H1 (cell line): Measurements from ENCODE around the gene DTNB. TPM values are rescaled to one million over a fixed set of nuclear protein-coding genes. Genes with fewer than 3 reads are reported as not detected.

ENCODE experiments used
- CTCF ChIA-PET: fragments of 300-600 bp; sonication (Branson Sonifier 250); formaldehyde crosslinking; loops from one replicate; lab custom pipeline; 2021; ENCODE audit not compliant: partially characterized antibody; lab: Charles Lee
- POLR2A ChIA-PET: fragments of 300-600 bp; sonication (Branson Sonifier 250); formaldehyde crosslinking; loops from one replicate; lab custom pipeline; 2021; ENCODE audit warnings: inconsistent platforms; ENCODE audit not compliant: partially characterized antibody; lab: Charles Lee
- DNase-seq, 2 experiments: peaks; one replicate each; pipeline versions ENCODE4 v3.0.0 to v3.0.0-alpha.2; 2010 to 2022; ENCODE audit warnings: low spot score in 2 of 2, low read depth in 1 of 2, mixed read lengths in 1 of 2
- FAIRE-seq: peaks from 2 replicates; lab custom pipeline; 2011; peaks lifted over from hg19 to GRCh38; lab: Jason Lieb, UNC
- H2AFZ ChIP-seq: 2 replicates; pipeline ENCODE4 v1.8.1; 2012; ENCODE audit warnings: low read length, inconsistent platforms
- H2AK5ac ChIP-seq: 2 replicates; pipeline ENCODE4 v1.6.1; 2013; ENCODE audit warnings: low read depth, low read length
- H2BK120ac ChIP-seq: replicated peaks from 2 replicates; pipeline ENCODE3; 2013; ENCODE audit warnings: low read depth, low read length, inconsistent platforms
- H2BK12ac ChIP-seq: 2 replicates; pipeline ENCODE4 v1.6.1; 2013; ENCODE audit warnings: low read depth, low read length
- H2BK15ac ChIP-seq: 2 replicates; pipeline ENCODE4 v1.6.1; 2013; ENCODE audit warnings: low read length
- H2BK20ac ChIP-seq: 2 replicates; pipeline ENCODE4 v1.6.1; 2013; ENCODE audit warnings: low read length
- H2BK5ac ChIP-seq: 2 replicates; pipeline ENCODE4 v1.6.1; 2013; ENCODE audit warnings: low read depth, low read length
- H3K14ac ChIP-seq: 2 replicates; pipeline ENCODE4 v1.6.1; 2013; ENCODE audit warnings: inconsistent platforms; ENCODE audit not compliant: insufficient read length
- H3K18ac ChIP-seq: 2 replicates; pipeline ENCODE4 v1.6.1; 2013; ENCODE audit warnings: low read length; ENCODE audit errors: extremely low read depth
- H3K23ac ChIP-seq: 2 replicates; pipeline ENCODE4 v1.6.1; 2013; ENCODE audit warnings: inconsistent platforms; ENCODE audit not compliant: insufficient read length
- H3K23me2 ChIP-seq: 2 replicates; pipeline ENCODE4 v1.6.1; 2013; ENCODE audit warnings: low read depth, low read length
- H3K27ac ChIP-seq: 2 replicates; pipeline ENCODE4 v1.6.1; 2011; ENCODE audit warnings: low read depth, low read length, inconsistent platforms
- H3K27me3 ChIP-seq, 4 experiments: replicated peaks in 1 of 4; 1 replicate in 1 of 4; 2 replicates in 3 of 4; pipeline versions ENCODE4 v1.6.1 to v1.8.1; 2011 to 2013; ENCODE audit warnings: low read length in 3 of 4, mild to moderate bottlenecking in 3 of 4, inconsistent platforms in 2 of 4, mixed read lengths in 2 of 4, moderate library complexity in 1 of 4; ENCODE audit not compliant: control insufficient read depth in 3 of 4, insufficient read depth in 3 of 4; ENCODE audit errors: extremely low read depth in 1 of 4
- H3K36me3 ChIP-seq, 4 experiments: 2 replicates each; pipeline versions ENCODE4 v1.6.1 to v1.8.1; 2011 to 2013; ENCODE audit warnings: mild to moderate bottlenecking in 4 of 4, low read length in 3 of 4, moderate library complexity in 2 of 4, control low read depth in 1 of 4, inconsistent platforms in 1 of 4; ENCODE audit not compliant: insufficient read depth in 4 of 4, control insufficient read depth in 2 of 4
- H3K4ac ChIP-seq: replicated peaks from 2 replicates; pipeline ENCODE3; 2013; ENCODE audit warnings: low read length, low read depth, mixed read lengths, inconsistent platforms; ENCODE audit not compliant: insufficient read length
- H3K4me1 ChIP-seq, 4 experiments: replicated peaks in 1 of 4; 1 replicate in 1 of 4; 2 replicates in 3 of 4; pipeline versions ENCODE4 v1.6.1 to v1.8.1; 2011 to 2013; ENCODE audit warnings: low read length in 3 of 4, inconsistent platforms in 2 of 4, mixed read lengths in 1 of 4; ENCODE audit not compliant: insufficient read depth in 4 of 4, control insufficient read depth in 3 of 4
- H3K4me2 ChIP-seq, 2 experiments: 2 replicates each; pipeline versions ENCODE4 v1.6.1 to v1.8.1; 2011 to 2013; ENCODE audit warnings: low read depth in 2 of 2, low read length in 2 of 2, control low read depth in 1 of 2, inconsistent platforms in 1 of 2, mild to moderate bottlenecking in 1 of 2; ENCODE audit not compliant: insufficient read depth in 1 of 2
- H3K4me3 ChIP-seq, 4 experiments: fragments of 200-600, 300-600 bp in 1 of 4; sonication (generic), shearing (Covaris generic), sonication (Bioruptor Twin) in 1 of 4; 2 replicates each; pipeline versions ENCODE4 v1.5.1 to v1.8.1; 2011 to 2016; ENCODE audit warnings: low read length in 4 of 4, low read depth in 3 of 4, control low read depth in 2 of 4, inconsistent platforms in 2 of 4, mild to moderate bottlenecking in 2 of 4, mixed read lengths in 1 of 4, moderate library complexity in 1 of 4; ENCODE audit not compliant: insufficient read depth in 2 of 4; ENCODE audit errors: extremely low read depth in 1 of 4
- H3K56ac ChIP-seq: replicated peaks from 2 replicates; pipeline ENCODE3; 2013; ENCODE audit warnings: low read depth, mild to moderate bottlenecking, mixed read lengths, low read length, inconsistent platforms; ENCODE audit not compliant: insufficient read length
- H3K79me1 ChIP-seq: 2 replicates; pipeline ENCODE4 v1.6.1; 2013; ENCODE audit warnings: low read depth, low read length, control low read depth
- H3K79me2 ChIP-seq, 2 experiments: 2 replicates each; pipeline versions ENCODE4 v1.6.1 to v1.8.1; 2012 to 2013; ENCODE audit warnings: low read length in 2 of 2, mild to moderate bottlenecking in 2 of 2, inconsistent platforms in 1 of 2; ENCODE audit not compliant: insufficient read depth in 2 of 2, control insufficient read depth in 1 of 2
- H3K9ac ChIP-seq, 4 experiments: replicated peaks in 1 of 4; 1 replicate in 1 of 4; 2 replicates in 3 of 4; pipeline versions ENCODE4 v1.6.1 to v1.8.1; 2011 to 2013; ENCODE audit warnings: low read depth in 3 of 4, low read length in 3 of 4, control low read depth in 2 of 4, mild to moderate bottlenecking in 2 of 4, moderate library complexity in 2 of 4, inconsistent platforms in 1 of 4; ENCODE audit errors: extremely low read depth in 1 of 4
- H3K9me3 ChIP-seq, 2 experiments: 2 replicates each; pipeline versions ENCODE4 v1.6.1 to v1.8.1; 2012 to 2013; ENCODE audit warnings: mild to moderate bottlenecking in 2 of 2, moderate library complexity in 2 of 2, control low read depth in 1 of 2, inconsistent platforms in 1 of 2, low read depth in 1 of 2, low read length in 1 of 2, mixed read lengths in 1 of 2; ENCODE audit not compliant: insufficient read depth in 2 of 2
- H4K20me1 ChIP-seq, 2 experiments: replicated peaks in 1 of 2; 2 replicates each; pipeline versions ENCODE3 to v1.8.1; 2011 to 2013; ENCODE audit warnings: inconsistent platforms in 2 of 2, low read length in 2 of 2, mild to moderate bottlenecking in 1 of 2; ENCODE audit not compliant: insufficient read depth in 2 of 2, control insufficient read depth in 1 of 2
- H4K5ac ChIP-seq: 2 replicates; pipeline ENCODE4 v1.6.1; 2013; ENCODE audit warnings: low read length, low read depth, mixed read lengths, inconsistent platforms; ENCODE audit not compliant: insufficient read length
- H4K8ac ChIP-seq: 2 replicates; pipeline ENCODE4 v1.8.0; 2013; ENCODE audit warnings: mild to moderate bottlenecking, moderate library complexity, low read length, inconsistent platforms; ENCODE audit not compliant: insufficient read depth; ENCODE audit errors: extremely low read depth
- H4K91ac ChIP-seq: replicated peaks from 2 replicates; pipeline ENCODE3; 2013; ENCODE audit warnings: low read length, mixed read lengths, inconsistent platforms; ENCODE audit not compliant: insufficient read length
- BCL11A ChIP-seq, 2 experiments: IDR thresholded peaks; one replicate each; pipeline ENCODE4 v1.6.1; 2011; ENCODE audit warnings: low read depth in 2 of 2, low read length in 2 of 2, mild to moderate bottlenecking in 2 of 2
- CREB1 ChIP-seq: IDR thresholded peaks from 2 replicates; pipeline ENCODE4 v1.6.1; 2012; ENCODE audit warnings: inconsistent platforms
- EZH2 ChIP-seq: fragments of 200-600 bp; sonication (generic); IDR thresholded peaks from 2 replicates; pipeline ENCODE4 v1.7.1; 2012; ENCODE audit warnings: low read depth, mild to moderate bottlenecking, moderate library complexity, low read length, inconsistent platforms; ENCODE audit not compliant: severe bottlenecking
- KDM4A ChIP-seq: IDR thresholded peaks from one replicate; pipeline ENCODE4 v1.7.1; 2012; ENCODE audit warnings: low read depth, mild to moderate bottlenecking, moderate library complexity, low read length, inconsistent platforms; ENCODE audit not compliant: severe bottlenecking
- WGBS, 2 experiments: shearing (Covaris generic) in 1 of 2; methylation state at CpG; one replicate each; pipeline versions ENCODE4 v1.1.6 to v1.1.7; 2013 to 2015; ENCODE audit warnings: low lambda C conversion rate in 2 of 2, mixed read lengths in 2 of 2, inconsistent platforms in 1 of 2, low coverage in 1 of 2, missing lambda C conversion rate in 1 of 2; ENCODE audit not compliant: insufficient replicate concordance in 2 of 2, insufficient coverage in 1 of 2, insufficient read length in 1 of 2; ENCODE audit errors: extremely low coverage in 1 of 2, missing lambda C conversion rate in 1 of 2; 5-methylcytosine and 5-hydroxymethylcytosine counted together
- long read RNA-seq, 2 experiments: library from RNA in 1 of 2; library from capped mRNA in 1 of 2; stranded (forward); transcript quantifications; one replicate each; pipeline ENCODE4 v2.0.0, GENCODE V29; 2021; ENCODE audit warnings: inconsistent platforms in 1 of 2
- polyA minus RNA-seq, 3 experiments: library from RNA; depleted of rRNA, polyadenylated mRNA; stranded (reverse); fragments of >200 nt; gene quantifications; 1 replicate in 2 of 3; 2 replicates in 1 of 3; pipeline ENCODE4 v1.2.3, GENCODE V29; 2011
- polyA plus RNA-seq, 7 experiments: library from polyadenylated mRNA; depleted of rRNA in 3 of 7; stranded (reverse) in 5 of 7; unstranded in 2 of 7; fragments of >200 nt in 5 of 7; fragments of 200-250 nt in 2 of 7; gene quantifications; 1 replicate in 5 of 7; 2 replicates in 1 of 7; 4 replicates in 1 of 7; pipeline versions ENCODE4 v1.2.1 to v1.2.3, GENCODE V29; 2011 to 2013; ENCODE audit warnings: missing spikeins in 2 of 7, mixed read lengths in 2 of 7
- total RNA-seq: library from RNA; stranded (reverse); fragmentation: NEBNext Ultra II Directional; extraction: Animal tissue kit (Norgen Biotek cat#: 25700); gene quantifications from 2 replicates; pipeline ENCODE4 v1.2.1, GENCODE V29; 2021

The DTNB gene
- 40.5 and 49.5 TPM in 2 replicates for total RNA-seq
- 39.6 and 44.7 TPM in 2 replicates for polyA plus RNA-seq (2011; rRNA removed)
- 50.2 TPM for polyA plus RNA-seq (2011; cell fraction: cytosol; rRNA removed)
- polyA plus RNA-seq (2011; cell fraction: nucleus; rRNA removed) = 88.6 TPM
- polyA plus RNA-seq (2012, experiment 1 of 2) = 34.3 to 53.4 TPM (median 49.9 TPM) in 4 replicates
- polyA plus RNA-seq (2012, experiment 2 of 2) = 24.6 TPM
- polyA plus RNA-seq (2013, experiment 1 of 2) = 34.4 TPM
- 37.9 TPM for polyA plus RNA-seq (2013, experiment 2 of 2)
- polyA minus RNA-seq (2011; rRNA and poly(A)+ RNA removed) = 81.2 and 107 TPM in 2 replicates
- 33.9 TPM for polyA minus RNA-seq (2011; cell fraction: cytosol; rRNA and poly(A)+ RNA removed)
- 141 TPM for polyA minus RNA-seq (2011; cell fraction: nucleus; rRNA and poly(A)+ RNA removed)
- long read RNA-seq, experiment 1, partial matches to known transcripts = 4 of 19 reads
- long read RNA-seq, experiment 1, other reads (novel, unspliced or antisense) = 15 of 19 reads
- long read RNA-seq, experiment 2, partial matches to known transcripts = 7 of 11 reads
- long read RNA-seq, experiment 2, other reads (novel, unspliced or antisense) = 4 of 11 reads

DNA sequence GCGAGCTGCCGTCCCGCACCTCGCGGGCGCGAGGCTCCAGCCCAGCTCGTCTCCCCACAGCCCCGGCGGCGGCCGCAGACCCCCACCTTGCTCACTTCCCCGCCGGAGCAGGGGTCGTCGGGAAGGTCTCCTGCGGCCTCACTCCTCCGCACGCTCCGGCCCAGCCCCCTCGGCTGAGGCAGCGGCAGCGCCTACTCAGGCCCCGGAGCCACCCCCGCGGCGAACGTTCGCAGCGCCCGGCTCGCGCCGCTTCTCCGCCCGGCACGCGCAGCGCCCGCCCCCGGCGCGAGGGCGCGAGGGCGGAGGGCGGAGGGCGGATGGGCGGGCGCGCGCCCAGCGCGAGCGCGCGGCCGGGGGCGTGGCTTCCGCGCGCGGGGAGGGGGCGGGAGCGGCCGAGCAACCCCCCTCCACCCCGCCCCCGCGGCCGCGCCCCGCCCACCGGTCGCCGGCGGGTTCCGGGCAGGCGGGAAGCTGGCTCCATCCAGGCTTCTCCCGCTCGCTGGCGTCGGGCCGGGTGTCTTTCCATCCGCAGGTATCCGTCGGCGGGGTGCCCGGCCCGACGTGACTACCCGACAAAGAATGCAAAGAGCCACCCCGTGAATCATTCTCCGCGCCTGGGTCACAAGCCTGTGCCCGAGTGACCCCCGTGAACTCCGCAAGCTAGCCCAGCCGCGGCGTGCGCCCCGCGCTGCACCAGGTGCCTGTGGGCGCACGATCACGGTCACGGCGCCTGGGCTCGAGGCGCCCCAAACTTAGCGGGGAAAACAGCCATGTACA is at the start of gene DTNB:
TSS of gene DTNB (minus strand) at position 278 of the 777 bp plus-strand sequence. CDS start 20,917 bp downstream, outside the sequence.
- POLR2A ChIA-PET = interaction anchor here (0.6 to 2.6 kb wide), 13 partner anchors 7 to 1616 kb away, joined by 3 to 11 read pairs (median 3); no protein-coding TSS in a partner anchor
- peak within 1 kb of the TSS; percentile 79 for H4K5ac ChIP-seq
- no peaks in the 10 kb centered on the region for H3K36me3 ChIP-seq
- TF ChIP-seq EZH2 (no peak), BCL11A (IDR thresholded peaks at IDR 0.05; ENCODE audit: low read depth in 2 of 2, low read length in 2 of 2) (no peak), KDM4A (peak; percentile 78), CREB1 (no peak; the same call in 1 of the 2 replicates)

More for the DNA sequence above, at the start of gene DTNB:
- no peak within 1 kb of the TSS for H3K23ac ChIP-seq
- peak within 1 kb of the TSS; percentile 65 to 89 for H3K4me2 ChIP-seq
- H3K18ac ChIP-seq = peak within 1 kb of the TSS; percentile 82
- H3K4ac ChIP-seq = peak within 1 kb of the TSS; percentile 6
- H3K56ac ChIP-seq = peak within 1 kb of the TSS; percentile 59
- no peaks in the 10 kb centered on the region for H3K9me3 ChIP-seq
- H3K4me3 ChIP-seq = peak within 1 kb of the TSS; percentile 62 to 92 (median 76)
- H2BK20ac ChIP-seq = no peak within 1 kb of the TSS
- peak within 1 kb of the TSS; percentile 94; the same call in 1 of the 2 replicates for H2BK12ac ChIP-seq
- H3K9ac ChIP-seq = peak within 1 kb of the TSS; percentile 82 to 96 (median 86)
- FAIRE-seq (no peak), DNase-seq (peak in 1 of 2 experiments; percentile 91)
- peak within 1 kb of the TSS; percentile 82 for H2AFZ ChIP-seq
- WGBS, 2 experiments = 3% methylated on average over 47 of the region's 111 CpGs; no CpG with 5 or more reads in 1 of the 2 experiments
- peaks cover 8% of the 10 kb centered on the region; the same call in 1 of the 2 replicates for H3K23me2 ChIP-seq
- H2BK15ac ChIP-seq = peak within 1 kb of the TSS; percentile 85; the same call in 1 of the 2 replicates
- no peak within 1 kb of the TSS for H3K14ac ChIP-seq
- H2BK5ac ChIP-seq = no peak within 1 kb of the TSS; the same call in 1 of the 2 replicates
- H2AK5ac ChIP-seq = no peak within 1 kb of the TSS
- peaks cover 11 to 22% (median 15%) of the 10 kb centered on the region in 4 experiments; a peak in 6 of 7 replicates for H3K4me1 ChIP-seq
- no peaks in the 10 kb centered on the region for H3K79me1 ChIP-seq
- CTCF ChIA-PET = interaction anchor here (0.6 to 4.3 kb wide), 5 partner anchors 8 to 150 kb away, joined by 3 to 26 read pairs (median 4); no protein-coding TSS in a partner anchor
- H3K27ac ChIP-seq = peak within 1 kb of the TSS; percentile 84
- no peak within 1 kb of the TSS for H2BK120ac ChIP-seq
- H3K79me2 ChIP-seq = peaks cover 4 to 39% of the 10 kb centered on the region in 2 experiments; a peak in 3 of 4 replicates
- peak within 1 kb of the TSS; percentile 97 for H4K8ac ChIP-seq
- H4K91ac ChIP-seq = peak within 1 kb of the TSS; percentile 93
- peaks cover 0 to 17% (median 9%) of the 10 kb centered on the region in 4 experiments; a peak in 5 of 7 replicates for H3K27me3 ChIP-seq
- peaks cover 1 to 2% of the 10 kb centered on the region in 2 experiments for H4K20me1 ChIP-seq
